AG09309 (cell line): Measurements from ENCODE around the gene PTPRG.

Experiments
- DNase-seq: peaks from one replicate; pipeline ENCODE4 v3.0.0-alpha.2; 2010; ENCODE audit warnings: low read depth
- H3K4me3 ChIP-seq: 2 replicates; pipeline ENCODE4 v1.5.1; 2011; ENCODE audit warnings: mild to moderate bottlenecking, low read depth, low read length, moderate library complexity; ENCODE audit not compliant: control insufficient read depth
- CTCF ChIP-seq: IDR thresholded peaks from 2 replicates; pipeline ENCODE4 v1.5.1; 2011; ENCODE audit warnings: mild to moderate bottlenecking, low read depth, low read length, inconsistent platforms; ENCODE audit not compliant: insufficient read depth, control insufficient read depth; ENCODE audit errors: missing control alignments

Gene PTPRG

GRCh38 chr3:61901986-61902385 is 340.6 kb downstream of the PTPRG start:
- TF ChIP-seq CTCF, result no peak
- no peak overlapping the region for H3K4me3 ChIP-seq
- no peak for DNase-seq

GRCh38 chr3:61903074-61903473 is 341.7 kb downstream of the PTPRG start:
- no peak for DNase-seq
- no peak overlapping the region for H3K4me3 ChIP-seq
- no peak for TF ChIP-seq CTCF

GRCh38 chr3:61903931-61904657 is 342.7 kb downstream of the PTPRG start:
- no peak for TF ChIP-seq CTCF
- no peak overlapping the region for H3K4me3 ChIP-seq
- DNase-seq, result no peak

- no peak for DNase-seq
- no peak overlapping the region for H3K4me3 ChIP-seq
- TF ChIP-seq CTCF, result no peak
These were observed 345.9 kb downstream of the PTPRG start for GRCh38 chr3:61907210-61907795.

GRCh38 chr3:61908382-61908781 is 347.0 kb downstream of the PTPRG start:
- TF ChIP-seq CTCF, result no peak
- DNase-seq, result peak; percentile 75

GRCh38 chr3:61910732-61911131 is 349.4 kb downstream of the PTPRG start:
- no peak for DNase-seq
- no peak for TF ChIP-seq CTCF

More at GRCh38 chr3:61908382-61908781, 347.0 kb downstream of the PTPRG start:
- H3K4me3 ChIP-seq, result no peak overlapping the region

More at GRCh38 chr3:61910732-61911131, 349.4 kb downstream of the PTPRG start:
- no peak overlapping the region for H3K4me3 ChIP-seq
